ENCODE measurements around the gene UROC1.

- TF ChIP-seq POLR2A (IDR thresholded peaks at IDR 0.05; ENCODE audit: low read depth, low read length) (no peak), POLR2AphosphoS5 (IDR thresholded peaks at IDR 0.05; ENCODE audit: low read depth, low read length) (no peak), TAF1 (IDR thresholded peaks at IDR 0.05; ENCODE audit: borderline replicate concordance, low read depth, low read length) (no peak)
Observed at GRCh38 chr3:126557415-126557745, 39.8 kb upstream of the UROC1 start.
